AG09309 (cell line): Measurements from ENCODE around the gene KRTAP12-1.

ENCODE experiments used
- DNase-seq: peaks from one replicate; pipeline ENCODE4 v3.0.0-alpha.2; 2010; ENCODE audit warnings: low read depth
- H3K4me3 ChIP-seq: 2 replicates; pipeline ENCODE4 v1.5.1; 2011; ENCODE audit warnings: mild to moderate bottlenecking, low read depth, low read length, moderate library complexity; ENCODE audit not compliant: control insufficient read depth
- CTCF ChIP-seq: IDR thresholded peaks from 2 replicates; pipeline ENCODE4 v1.5.1; 2011; ENCODE audit warnings: mild to moderate bottlenecking, low read depth, low read length, inconsistent platforms; ENCODE audit not compliant: insufficient read depth, control insufficient read depth; ENCODE audit errors: missing control alignments

The KRTAP12-1 gene

GRCh38 chr21:44712203-44713028 lies 30.5 kb upstream of the KRTAP12-1 start:
- H3K4me3 ChIP-seq = no peak overlapping the region
- no peak for TF ChIP-seq CTCF
- DNase-seq = no peak

DNA sequence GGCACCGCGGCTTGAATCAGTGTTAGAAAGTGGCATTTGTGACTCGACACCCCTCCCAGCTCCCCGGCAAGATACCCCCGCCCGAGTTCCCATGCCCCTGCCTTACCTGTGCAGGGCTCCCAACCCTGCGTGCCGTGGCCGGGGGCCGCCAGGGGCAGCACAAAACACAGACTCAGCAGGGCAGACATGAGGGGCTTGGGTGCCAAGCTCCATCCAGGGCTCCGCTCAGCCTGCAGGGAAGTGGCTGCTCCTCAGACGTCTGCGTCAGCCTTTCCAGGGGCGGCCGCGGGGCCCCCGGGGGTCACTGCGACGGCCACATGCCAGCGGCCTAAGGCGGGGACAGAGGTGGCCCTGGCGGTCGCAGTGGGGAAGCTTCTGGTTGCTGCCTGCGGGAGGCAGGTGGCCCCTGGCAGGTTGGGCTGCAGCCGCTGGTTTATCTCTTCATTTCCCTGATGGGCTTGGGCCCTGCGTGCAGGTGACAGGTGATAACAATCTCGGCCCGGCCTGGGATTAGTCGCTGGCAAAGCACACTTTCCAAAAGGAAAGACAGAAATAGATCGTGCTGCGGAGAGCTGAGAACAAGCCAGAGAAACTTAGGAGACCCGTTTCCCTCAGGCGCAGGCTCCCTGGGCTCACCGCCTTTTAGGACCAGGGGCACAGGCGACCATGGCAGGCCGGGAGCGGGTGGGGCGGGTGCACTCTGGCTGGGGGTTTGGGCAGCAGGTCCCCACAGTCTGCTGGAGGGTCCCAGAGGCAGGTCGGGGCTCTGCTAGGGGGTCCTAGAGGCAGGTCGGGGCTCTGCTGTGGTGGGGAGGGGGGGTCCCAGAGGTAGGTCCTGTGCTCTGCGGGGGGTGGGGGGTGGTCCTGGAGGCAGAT lies 29.6 kb upstream of the KRTAP12-1 start, which contains the start of gene TSPEAR:
Gene TSPEAR (minus strand): TSS at position 246 of the 876 bp plus-strand sequence. CDS start 58 bp downstream, at position 188.
- no peak for TF ChIP-seq CTCF
- no peak within 1 kb of the TSS for H3K4me3 ChIP-seq
- no peak for DNase-seq

- H3K4me3 ChIP-seq = no peak overlapping the region
- no peak for DNase-seq
Observed at GRCh38 chr21:44710756-44711326, 28.9 kb upstream of the KRTAP12-1 start.

GRCh38 chr21:44710294-44710665 lies 28.3 kb upstream of the KRTAP12-1 start:
- no peak overlapping the region for H3K4me3 ChIP-seq
- DNase-seq = no peak
- TF ChIP-seq CTCF = no peak

More at GRCh38 chr21:44710756-44711326, 28.9 kb upstream of the KRTAP12-1 start:
- TF ChIP-seq CTCF = no peak

DNA sequence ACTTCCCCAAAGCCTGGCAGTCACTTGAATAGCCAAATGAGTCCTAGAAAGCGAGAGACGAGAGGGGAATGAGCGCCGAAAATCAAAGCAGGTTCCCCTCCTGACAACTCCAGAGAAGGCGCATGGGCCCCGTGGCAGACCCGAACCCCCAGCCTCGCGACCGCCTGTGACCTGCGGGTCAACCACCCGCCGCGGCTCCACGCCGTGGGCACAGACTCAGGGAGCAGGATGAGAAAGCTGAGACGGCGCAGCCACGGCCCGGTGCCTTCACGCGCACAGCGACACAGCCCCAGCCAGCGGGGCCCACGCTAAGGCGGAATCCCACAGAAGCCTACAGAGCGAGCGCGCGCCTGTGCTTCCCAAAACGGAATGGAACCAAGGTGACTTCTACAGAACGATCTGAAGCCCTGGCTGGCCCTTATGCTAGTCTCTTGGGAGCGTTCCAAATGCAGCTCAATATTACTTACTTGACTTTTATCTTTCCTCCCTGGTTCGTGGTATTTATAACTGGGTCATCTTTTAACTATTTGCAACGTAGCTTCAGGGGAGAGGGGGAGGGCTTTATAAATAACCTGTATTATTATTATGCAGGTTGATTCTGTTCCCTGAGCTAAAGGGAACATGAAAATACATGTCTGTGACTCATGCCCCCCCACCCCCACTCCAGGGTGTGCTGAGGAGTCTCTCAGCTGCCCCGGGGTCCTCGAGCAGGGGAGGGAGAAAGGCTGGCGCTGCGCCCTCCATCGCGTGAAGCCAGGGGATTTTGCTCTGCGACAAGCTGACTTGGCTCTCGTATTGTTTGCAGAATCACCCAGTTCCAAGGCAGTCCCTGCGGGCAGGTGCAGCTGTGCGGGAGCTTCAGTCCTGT lies 27.7 kb upstream of the KRTAP12-1 start:
- no peak for TF ChIP-seq CTCF
- DNase-seq = no peak
- H3K4me3 ChIP-seq = no peak overlapping the region
